Tibial nerve (tissue), 4 donors: ENCODE data around the gene SETD3. TPM values are rescaled to one million over a fixed set of nuclear protein-coding genes. Genes with fewer than 3 reads are reported as not detected.
A peak's percentile ranks its signal among the peaks of the same experiment; 100 is the strongest.

Experiments
- DNase-seq, 2 donors: peaks; one replicate each; pipeline ENCODE4 v3.0.0-alpha.2; 2019; ENCODE audit warnings: low spot score in 2 of 2
- H3K27ac ChIP-seq, 4 donors: fragments of 200-600 bp; sonication (generic) in 3 of 4; one replicate each; pipeline ENCODE4 v1.5.1; 2017 to 2019; ENCODE audit warnings: mild to moderate bottlenecking in 1 of 4
- H3K27me3 ChIP-seq, 2 donors: fragments of 200-600 bp; sonication (generic) in 1 of 2; one replicate each; pipeline versions ENCODE4 v1.5.1 to v1.6.0; 2017 to 2019
- H3K36me3 ChIP-seq, 3 donors: fragments of 200-600 bp; sonication (generic); one replicate each; pipeline ENCODE4 v1.5.1; 2018 to 2019
- H3K4me1 ChIP-seq, 4 donors: fragments of 200-600 bp; sonication (generic) in 3 of 4; one replicate each; pipeline ENCODE4 v1.5.1; 2017 to 2019
- H3K4me3 ChIP-seq, 4 donors: fragments of 200-600 bp; sonication (generic) in 3 of 4; one replicate each; pipeline ENCODE4 v1.5.1; 2017 to 2019; ENCODE audit warnings: mild to moderate bottlenecking in 1 of 4, moderate library complexity in 1 of 4
- H3K9me3 ChIP-seq, 4 donors: fragments of 200-600 bp; sonication (generic) in 3 of 4; one replicate each; pipeline ENCODE4 v1.5.1; 2017 to 2019
- CTCF ChIP-seq, 5 experiments: fragments of 200-600 bp in 3 of 5; fragments of 450-650 bp in 2 of 5; sonication (generic) in 3 of 5; IDR thresholded peaks; one replicate each; pipeline ENCODE4 v1.5.1; 2016 to 2019; ENCODE audit warnings: antibody characterized with exemption in 5 of 5, mild to moderate bottlenecking in 3 of 5, moderate library complexity in 2 of 5
- EP300 ChIP-seq, 2 donors: sonication (generic); formaldehyde crosslinking; IDR thresholded peaks; one replicate each; pipeline ENCODE4 v1.6.1; 2017; ENCODE audit warnings: antibody characterized with exemption in 2 of 2, mild to moderate bottlenecking in 1 of 2
- POLR2A ChIP-seq, 2 donors: fragments of 450-650 bp; IDR thresholded peaks; one replicate each; pipeline ENCODE4 v1.6.1; 2017; ENCODE audit warnings: antibody characterized with exemption in 2 of 2, mild to moderate bottlenecking in 2 of 2, moderate library complexity in 2 of 2
- WGBS, 2 donors: methylation state at CpG; one replicate each; pipeline ENCODE4 v1.1.5; 2018; 5-methylcytosine and 5-hydroxymethylcytosine counted together
- total RNA-seq, 4 donors: library from RNA; depleted of rRNA; stranded (reverse); fragments of >200 nt; gene quantifications; one replicate each; pipeline ENCODE4 v1.1.0, GENCODE V29; 2016

Gene SETD3
- total RNA-seq, 4 donors from 2014 or later = 63.3 to 118 (median 80.6) TPM

- Histone ChIP-seq H3K36me3 (no peaks in the 10 kb centered on the region), H3K4me3 (no peak overlapping the region), H3K27ac (no peak overlapping the region), H3K27me3 (no peaks in the 10 kb centered on the region), H3K4me1 (peaks cover 0 to 7% (median 0%) of the 10 kb centered on the region in 4 donors), H3K9me3 (peaks cover 0 to 3% (median 0%) of the 10 kb centered on the region in 4 donors)
- WGBS, 2 donors = 83 to 92% methylated on average over 7 of the region's 7 CpGs
- no peak for TF ChIP-seq POLR2A (IDR thresholded peaks at IDR 0.05)
- no peak for TF ChIP-seq CTCF (IDR thresholded peaks at IDR 0.05)
- TF ChIP-seq EP300 (IDR thresholded peaks at IDR 0.05) = no peak
- DNase-seq = no peak
Observed at GRCh38 chr14:99354166-99354875, 126.3 kb downstream of the SETD3 start.

GRCh38 chr14:99352688-99353280, 127.9 kb downstream of the SETD3 start:
- peaks cover 0 to 3% (median 0%) of the 10 kb centered on the region in 4 donors for H3K9me3 ChIP-seq
- DNase-seq = no peak
- no peaks in the 10 kb centered on the region for H3K36me3 ChIP-seq
- no peaks in the 10 kb centered on the region for H3K27me3 ChIP-seq
- no peak overlapping the region for H3K27ac ChIP-seq
- TF ChIP-seq CTCF (IDR thresholded peaks at IDR 0.05) (no peak), EP300 (IDR thresholded peaks at IDR 0.05) (no peak), POLR2A (IDR thresholded peaks at IDR 0.05) (no peak)
- no peak overlapping the region for H3K4me3 ChIP-seq
- peaks cover 0 to 7% (median 0%) of the 10 kb centered on the region in 4 donors for H3K4me1 ChIP-seq
- WGBS, 2 donors = 90 to 91% methylated on average over 25 to 26 of the region's 26 CpGs

- DNase-seq = no peak
Observed at GRCh38 chr14:99351166-99352007, 129.3 kb downstream of the SETD3 start.

GRCh38 chr14:99350751-99351150, 129.9 kb downstream of the SETD3 start:
- Histone ChIP-seq H3K4me3 (no peak overlapping the region), H3K4me1 (peaks cover 0 to 7% (median 0%) of the 10 kb centered on the region in 4 donors)
- 74 to 78% methylated on average over 12 of the region's 12 CpGs for WGBS, 2 donors

More at GRCh38 chr14:99351166-99352007, 129.3 kb downstream of the SETD3 start:
- peaks cover 0 to 7% (median 0%) of the 10 kb centered on the region in 4 donors for H3K4me1 ChIP-seq
- H3K27me3 ChIP-seq = no peaks in the 10 kb centered on the region
- no peak overlapping the region for H3K4me3 ChIP-seq
- H3K36me3 ChIP-seq = no peaks in the 10 kb centered on the region
- no peak for TF ChIP-seq CTCF (IDR thresholded peaks at IDR 0.05)
- TF ChIP-seq POLR2A (IDR thresholded peaks at IDR 0.05) = no peak
- no peak for TF ChIP-seq EP300 (IDR thresholded peaks at IDR 0.05)
- WGBS, 2 donors = 49 to 53% methylated on average over 14 of the region's 14 CpGs
- H3K9me3 ChIP-seq = peaks cover 0 to 3% (median 0%) of the 10 kb centered on the region in 4 donors
- no peak overlapping the region for H3K27ac ChIP-seq

More at GRCh38 chr14:99350751-99351150, 129.9 kb downstream of the SETD3 start:
- no peaks in the 10 kb centered on the region for H3K27me3 ChIP-seq
- H3K9me3 ChIP-seq = peaks cover 0 to 3% (median 0%) of the 10 kb centered on the region in 4 donors
- no peaks in the 10 kb centered on the region for H3K36me3 ChIP-seq
- peak in 1 of 2 donors; percentile 9 for DNase-seq
- H3K27ac ChIP-seq = no peak overlapping the region
- TF ChIP-seq EP300 (IDR thresholded peaks at IDR 0.05) (no peak), POLR2A (IDR thresholded peaks at IDR 0.05) (no peak), CTCF (IDR thresholded peaks at IDR 0.05) (no peak)
